Measurements from ENCODE around the gene SLC2A11. TPM values are rescaled to one million over a fixed set of nuclear protein-coding genes. Genes with fewer than 3 reads are reported as not detected.
A peak's percentile ranks its signal among the peaks of the same experiment; 100 is the strongest.

The SLC2A11 gene
- total and polyA plus RNA-seq, 11 donors: 8.7 to 31.2 (median 18.7) TPM

- no peaks in the 10 kb centered on the region for H3K27me3 ChIP-seq
- ATAC-seq (no peak), DNase-seq (peak in 2 of 5 donors; percentile 14 to 38)
- H3K27ac ChIP-seq: peak overlapping the region; percentile 74 to 99 (median 92)
- H3K4me3 ChIP-seq: no peak overlapping the region
- intact Hi-C loops (cut with DNase I): loop anchor here in 1 of 10 donors (5.0 kb wide), 1 partner anchor 46 kb away; the partner anchor contains the start of gene SMARCB1
- peaks cover 0 to 78% (median 25%) of the 10 kb centered on the region in 9 donors for H3K36me3 ChIP-seq
- WGBS, 4 donors: 80 to 92% (median 83%) methylated on average over 16 of the region's 16 CpGs
- no peaks in the 10 kb centered on the region for H3K9me3 ChIP-seq
- peaks cover 0 to 92% (median 49%) of the 10 kb centered on the region in 12 donors for H3K4me1 ChIP-seq
- TF ChIP-seq POLR2A (IDR thresholded peaks at IDR 0.05): no peak
- TF ChIP-seq CTCF (IDR thresholded peaks at IDR 0.05): peak in 3 of 12 donors; percentile 6 to 16 (median 9)
Measured at GRCh38 chr22:23833017-23833751, 24.5 kb upstream of the SLC2A11 start.

GRCh38 chr22:23833911-23834317, 23.8 kb upstream of the SLC2A11 start:
- peak overlapping the region; percentile 74 to 99 (median 92) for H3K27ac ChIP-seq
- TF ChIP-seq POLR2A (IDR thresholded peaks at IDR 0.05) (no peak), CTCF (IDR thresholded peaks at IDR 0.05) (no peak)
- 43 to 66% (median 57%) methylated on average over 13 of the region's 13 CpGs for WGBS, 4 donors
- H3K9me3 ChIP-seq: no peaks in the 10 kb centered on the region
- peaks cover 6 to 92% (median 55%) of the 10 kb centered on the region in 12 donors for H3K4me1 ChIP-seq
- ATAC-seq (no peak), DNase-seq (peak in 2 of 5 donors; percentile 61 to 67)
- intact Hi-C loops (cut with DNase I): loop anchor here in 1 of 10 donors (5.0 kb wide), 1 partner anchor 47 kb away; the partner anchor contains the start of gene SMARCB1
- H3K27me3 ChIP-seq: no peaks in the 10 kb centered on the region
- no peak overlapping the region for H3K4me3 ChIP-seq
- peaks cover 0 to 72% (median 20%) of the 10 kb centered on the region in 9 donors for H3K36me3 ChIP-seq

DNA sequence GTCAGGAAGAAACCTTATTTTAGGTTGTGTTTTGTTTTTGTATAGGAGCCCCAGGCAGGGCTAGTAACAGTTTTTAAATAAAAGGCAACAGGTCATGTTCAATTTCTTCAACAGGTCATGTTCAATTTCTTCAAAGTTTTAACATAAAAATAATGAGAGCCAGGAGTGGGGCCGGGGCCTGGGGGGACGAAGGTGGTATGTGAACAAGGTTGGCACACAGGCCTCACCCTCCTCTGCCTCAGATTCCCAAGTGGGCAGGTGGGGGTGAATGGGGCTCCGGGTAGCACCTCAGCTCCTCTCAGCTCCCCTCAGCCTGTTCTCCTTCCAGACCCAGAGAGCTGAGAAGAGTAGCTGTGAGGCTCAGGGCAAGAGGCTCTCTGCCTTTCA, 23.3 kb upstream of the SLC2A11 start:
- intact Hi-C loops (cut with DNase I): loop anchor here in 1 of 10 donors (5.0 kb wide), 1 partner anchor 47 kb away; the partner anchor contains the start of gene SMARCB1
- 66 to 86% (median 83%) methylated on average over 3 of the region's 3 CpGs for WGBS, 4 donors
- Histone ChIP-seq H3K9me3 (no peaks in the 10 kb centered on the region), H3K4me1 (peaks cover 6 to 92% (median 53%) of the 10 kb centered on the region in 12 donors), H3K27ac (peak overlapping the region; percentile 74 to 99 (median 92)), H3K27me3 (no peaks in the 10 kb centered on the region), H3K36me3 (peaks cover 0 to 67% (median 19%) of the 10 kb centered on the region in 9 donors), H3K4me3 (no peak overlapping the region)
- DNase-seq (peak in 1 of 5 donors; percentile 19), ATAC-seq (no peak)
- no peak for TF ChIP-seq POLR2A (IDR thresholded peaks at IDR 0.05)
- TF ChIP-seq CTCF (IDR thresholded peaks at IDR 0.05): no peak

DNA sequence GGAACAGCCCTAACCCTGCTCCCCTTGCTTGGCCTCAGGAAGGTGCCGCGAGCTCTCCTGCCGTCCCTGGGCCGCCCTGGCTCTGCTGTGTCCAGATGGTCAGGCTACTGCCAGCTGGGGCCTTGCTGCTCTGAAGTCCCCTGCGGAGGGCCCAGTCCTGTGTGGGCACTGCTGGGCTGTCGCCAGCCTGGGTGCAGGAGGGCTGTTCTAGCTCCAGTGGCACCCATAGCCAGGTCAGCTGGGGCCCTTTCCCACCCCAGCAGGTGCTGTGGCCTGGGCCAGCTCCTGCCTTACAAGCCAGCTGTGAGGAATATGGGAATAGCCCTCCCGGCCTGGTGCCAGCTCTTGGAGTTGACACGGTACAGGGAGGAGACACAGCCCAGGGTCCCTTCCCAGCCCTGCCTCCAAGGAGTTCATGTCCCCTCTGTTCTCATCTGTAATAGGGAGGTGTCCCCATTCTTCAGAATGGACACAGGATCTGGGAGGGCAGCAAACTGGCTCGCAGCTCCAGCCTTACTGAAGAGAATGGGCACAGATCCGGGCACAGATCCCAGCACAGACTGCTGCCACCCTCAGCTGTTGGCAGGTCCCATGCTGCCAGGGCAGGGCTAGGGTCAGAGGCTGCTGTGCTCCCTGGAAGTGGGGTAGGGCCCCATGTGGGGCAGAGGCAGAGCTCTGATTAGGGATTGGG, 22.7 kb upstream of the SLC2A11 start:
- ATAC-seq (peak; percentile 64 to 81 (median 70)), DNase-seq (peak; percentile 69 to 86 (median 80))
- Histone ChIP-seq H3K27me3 (no peaks in the 10 kb centered on the region), H3K27ac (peak overlapping the region; percentile 74 to 99 (median 92)), H3K4me3 (no peak overlapping the region), H3K36me3 (peaks cover 0 to 62% (median 19%) of the 10 kb centered on the region in 9 donors), H3K9me3 (no peaks in the 10 kb centered on the region), H3K4me1 (peaks cover 6 to 91% (median 50%) of the 10 kb centered on the region in 12 donors)
- no peak for TF ChIP-seq CTCF (IDR thresholded peaks at IDR 0.05)
- no peak for TF ChIP-seq POLR2A (IDR thresholded peaks at IDR 0.05)
- intact Hi-C loops (cut with DNase I): loop anchor here in 3 of 10 donors (1.0 to 5.0 kb wide), 2 partner anchors 48 kb away; partner anchors contain the start of gene SMARCB1 (in 2 of the 3)
- 36 to 66% (median 43%) methylated on average over 4 to 10 of the region's 10 CpGs for WGBS, 4 donors
